Liver (tissue), 3 donors: ENCODE measurements around the gene CRTAP.
"Not testable (repeated sequence)": the region's sequence is repeated elsewhere in the genome, so short reads cannot be mapped to it uniquely, and the experiment has no call there.

Source experiments
- CTCF ChIP-seq: fragments of 150-350 bp; IDR thresholded peaks from 2 replicates; pipeline ENCODE4 v1.5.1; 2017; ENCODE audit warnings: improper control_type of control experiment, low read depth, low read length; ENCODE audit not compliant: missing input control
- JUND ChIP-seq, 2 donors: IDR thresholded peaks; 2 replicates each; pipeline ENCODE4 v1.6.1; 2016; ENCODE audit warnings: antibody characterized with exemption in 2 of 2
- RAD21 ChIP-seq, 2 donors: IDR thresholded peaks; 2 replicates each; pipeline ENCODE4 v1.6.1; 2016; ENCODE audit warnings: antibody characterized with exemption in 2 of 2, mild to moderate bottlenecking in 2 of 2
- TF ChIP-seq, protein P1 (sequence below): IDR thresholded peaks from 2 replicates; pipeline ENCODE4 v1.6.1; 2016; ENCODE audit warnings: antibody characterized with exemption
- donor health status: healthy.
- donor health status: healthy.

GRCh38 chr3:33106854-33107253 is 7.0 kb upstream of the CRTAP start:
- TF ChIP-seq CTCF; RAD21 (IDR thresholded peaks at IDR 0.05); JUND (IDR thresholded peaks at IDR 0.05): not testable (repeated sequence)
- TF ChIP-seq, protein P1, sequence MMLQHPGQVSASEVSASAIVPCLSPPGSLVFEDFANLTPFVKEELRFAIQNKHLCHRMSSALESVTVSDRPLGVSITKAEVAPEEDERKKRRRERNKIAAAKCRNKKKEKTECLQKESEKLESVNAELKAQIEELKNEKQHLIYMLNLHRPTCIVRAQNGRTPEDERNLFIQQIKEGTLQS: not testable (repeated sequence)
